ENCODE data around the gene AKT2.

The AKT2 gene

DNA sequence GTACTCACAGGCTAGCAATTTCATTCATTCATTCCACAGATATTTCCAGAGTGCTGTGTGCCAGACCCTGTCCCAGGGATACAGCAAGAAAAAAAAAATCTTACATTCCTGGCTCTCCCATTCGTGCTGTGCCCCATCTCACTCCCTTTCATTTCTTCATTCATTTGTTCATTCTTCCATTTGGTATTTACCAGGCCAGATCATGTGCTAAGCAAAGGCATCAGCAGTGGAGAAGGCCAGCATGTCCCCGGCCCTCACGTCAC is 91.6 kb downstream of the AKT2 start:
- no peak for TF ChIP-seq CTCF (IDR thresholded peaks at IDR 0.05; ENCODE audit: insufficient read depth, low read length, poor library complexity, severe bottlenecking)
- peaks cover 2% of the 10 kb centered on the region for H3K36me3 ChIP-seq (ENCODE audit: control insufficient read depth, insufficient read depth, low read length)
- no peaks in the 10 kb centered on the region for H3K27me3 ChIP-seq (replicated peaks; ENCODE audit: control insufficient read depth, insufficient read depth, low read length)
- H3K4me3 ChIP-seq (replicated peaks; ENCODE audit: low read depth, low read length), result no peak overlapping the region
- no peak for DNase-seq (ENCODE audit: extremely low read depth, insufficient read length)

DNA sequence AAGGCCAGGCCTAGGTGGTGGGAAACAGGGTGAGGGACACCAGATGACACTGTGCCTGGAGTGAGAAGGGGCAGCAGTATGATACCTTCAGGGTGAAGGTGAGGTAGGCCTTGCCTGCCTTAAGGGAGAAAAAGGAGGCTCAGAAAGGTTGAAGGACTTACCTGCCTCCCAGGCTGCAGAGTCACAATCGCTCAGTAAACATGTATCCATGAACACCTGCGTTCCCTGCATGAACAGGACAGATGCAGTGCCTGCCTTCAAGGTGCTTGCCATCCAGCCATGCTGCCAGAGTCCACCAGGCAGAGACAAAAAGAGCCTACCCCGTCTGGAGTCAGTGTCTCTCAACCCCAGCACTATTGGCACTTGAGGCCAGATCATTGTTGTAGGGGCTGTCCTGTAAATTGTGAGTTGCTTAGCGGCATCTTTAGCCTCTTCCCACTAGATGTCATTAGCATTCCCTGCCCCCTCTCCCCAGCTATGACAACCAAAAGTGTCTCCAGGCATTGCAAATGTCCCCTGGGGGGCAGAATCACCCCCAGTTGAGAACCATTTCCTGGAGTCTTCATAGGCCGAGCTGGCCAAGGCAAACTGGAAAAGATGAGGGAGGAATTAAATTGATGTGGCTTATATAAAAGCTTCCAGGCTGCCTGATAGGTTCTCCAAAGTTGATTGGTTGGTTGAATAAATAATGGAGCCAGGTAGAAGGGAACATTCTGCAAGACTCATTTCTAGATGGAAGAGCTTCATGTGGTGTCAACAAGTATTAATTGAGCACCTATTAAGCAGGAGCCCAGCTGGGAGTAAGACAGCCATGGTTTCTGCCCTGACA is 92.2 kb downstream of the AKT2 start:
- Histone ChIP-seq H3K27me3 (replicated peaks; ENCODE audit: control insufficient read depth, insufficient read depth, low read length) (no peaks in the 10 kb centered on the region), H3K36me3 (ENCODE audit: control insufficient read depth, insufficient read depth, low read length) (peaks cover 2% of the 10 kb centered on the region; the same call in 1 of the 2 replicates), H3K4me3 (replicated peaks; ENCODE audit: low read depth, low read length) (peak overlapping the region; percentile 85)
- DNase-seq (ENCODE audit: extremely low read depth, insufficient read length), result no peak
- TF ChIP-seq CTCF (IDR thresholded peaks at IDR 0.05; ENCODE audit: insufficient read depth, low read length, poor library complexity, severe bottlenecking), result no peak

- Histone ChIP-seq H3K27me3 (replicated peaks; ENCODE audit: control insufficient read depth, insufficient read depth, low read length) (no peaks in the 10 kb centered on the region), H3K4me3 (replicated peaks; ENCODE audit: low read depth, low read length) (peak overlapping the region; percentile 85), H3K36me3 (ENCODE audit: control insufficient read depth, insufficient read depth, low read length) (peaks cover under 1% of the 10 kb centered on the region; the same call in 1 of the 2 replicates)
- peak; percentile 25 for TF ChIP-seq CTCF (IDR thresholded peaks at IDR 0.05; ENCODE audit: insufficient read depth, low read length, poor library complexity, severe bottlenecking)
- no peak for DNase-seq (ENCODE audit: extremely low read depth, insufficient read length)
These were observed 93.1 kb downstream of the AKT2 start for GRCh38 chr19:40191836-40192646.

GRCh38 chr19:40190891-40191835 is 94.0 kb downstream of the AKT2 start, which contains the start of gene MAP3K10:
Gene MAP3K10 (plus strand): TSS chr19:40191426. CDS start chr19:40192032, 606 bp downstream.
- H3K27me3 ChIP-seq (replicated peaks; ENCODE audit: control insufficient read depth, insufficient read depth, low read length), result no peaks in the 10 kb centered on the region
- no peak for TF ChIP-seq CTCF (IDR thresholded peaks at IDR 0.05; ENCODE audit: insufficient read depth, low read length, poor library complexity, severe bottlenecking)
- no peaks in the 10 kb centered on the region for H3K36me3 ChIP-seq (ENCODE audit: control insufficient read depth, insufficient read depth, low read length)
- DNase-seq (ENCODE audit: extremely low read depth, insufficient read length), result peak; percentile 92
- peak within 1 kb of the TSS; percentile 85 for H3K4me3 ChIP-seq (replicated peaks; ENCODE audit: low read depth, low read length)

DNA sequence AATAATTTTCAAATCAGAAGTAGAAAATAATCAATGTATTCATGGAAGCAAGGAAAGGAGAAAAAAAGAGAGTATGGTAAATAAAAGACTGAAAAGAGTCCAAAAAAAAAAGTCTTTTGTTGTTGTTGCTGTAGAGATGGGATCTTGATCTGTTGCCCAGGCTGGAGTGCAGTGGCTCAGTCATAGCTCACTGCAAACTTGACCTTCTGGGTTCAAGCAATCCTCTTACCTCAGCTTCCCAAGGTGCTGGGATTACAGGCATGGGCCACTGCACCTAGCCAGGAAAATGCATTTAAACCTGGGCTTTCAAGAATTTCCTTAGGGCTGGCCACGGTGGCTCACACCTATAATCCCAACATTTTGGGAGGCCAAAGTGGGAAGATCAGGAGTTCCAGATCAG is 100.9 kb downstream of the AKT2 start:
- DNase-seq (ENCODE audit: extremely low read depth, insufficient read length), result no peak
- no peak overlapping the region for H3K4me3 ChIP-seq (replicated peaks; ENCODE audit: low read depth, low read length)
- H3K36me3 ChIP-seq (ENCODE audit: control insufficient read depth, insufficient read depth, low read length), result no peaks in the 10 kb centered on the region
- TF ChIP-seq CTCF (IDR thresholded peaks at IDR 0.05; ENCODE audit: insufficient read depth, low read length, poor library complexity, severe bottlenecking), result no peak
- no peaks in the 10 kb centered on the region for H3K27me3 ChIP-seq (replicated peaks; ENCODE audit: control insufficient read depth, insufficient read depth, low read length)

All from GM06990 (cell line).